ENCODE data around the gene SOD1.
"Not testable (repeated sequence)": the region's sequence is repeated elsewhere in the genome, so short reads cannot be mapped to it uniquely, and the experiment has no call there.

SOD1 gene

GRCh38 chr21:31654821-31655580, 4.5 kb upstream of the SOD1 start:
- not testable (repeated sequence) for DNase-seq (ENCODE audit: low read depth in 3 of 3)

- no peak for DNase-seq (ENCODE audit: low read depth in 3 of 3)
Measured at GRCh38 chr21:31656199-31657095, 3.0 kb upstream of the SOD1 start.

GRCh38 chr21:31658053-31658452, 1.4 kb upstream of the SOD1 start:
- no peak for DNase-seq (ENCODE audit: low read depth in 3 of 3)

GRCh38 chr21:31659286-31659535, 282 bp upstream of the SOD1 start:
- no peak for DNase-seq (ENCODE audit: low read depth in 3 of 3)

GRCh38 chr21:31660259-31660565, 719 bp downstream of the SOD1 start:
- DNase-seq (ENCODE audit: low read depth in 3 of 3): no peak

GRCh38 chr21:31660591-31660990, 1.1 kb downstream of the SOD1 start:
- DNase-seq (ENCODE audit: low read depth in 3 of 3): no peak

GRCh38 chr21:31663584-31664249, 4.2 kb downstream of the SOD1 start:
- no peak for DNase-seq (ENCODE audit: low read depth in 3 of 3)

GRCh38 chr21:31665397-31665796, 5.9 kb downstream of the SOD1 start:
- DNase-seq (ENCODE audit: low read depth in 3 of 3): no peak

- DNase-seq (ENCODE audit: low read depth in 3 of 3): not testable (repeated sequence)
Measured at GRCh38 chr21:31665869-31666268, 6.4 kb downstream of the SOD1 start.

GRCh38 chr21:31666445-31667010, 7.0 kb downstream of the SOD1 start:
- no peak for DNase-seq (ENCODE audit: low read depth in 3 of 3)

GRCh38 chr21:31667132-31667531, 7.6 kb downstream of the SOD1 start:
- DNase-seq (ENCODE audit: low read depth in 3 of 3): no peak

- no peak for DNase-seq (ENCODE audit: low read depth in 3 of 3)
Measured at GRCh38 chr21:31667639-31668038, 8.1 kb downstream of the SOD1 start.

- DNase-seq (ENCODE audit: low read depth in 3 of 3): no peak
Measured at GRCh38 chr21:31668651-31669491, 9.4 kb downstream of the SOD1 start.

- DNase-seq (ENCODE audit: low read depth in 3 of 3): no peak
Measured at GRCh38 chr21:31670070-31670469, 10.6 kb downstream of the SOD1 start.

GRCh38 chr21:31671146-31671716, 11.7 kb downstream of the SOD1 start:
- no peak for DNase-seq (ENCODE audit: low read depth in 3 of 3)

GRCh38 chr21:31671931-31672330, 12.4 kb downstream of the SOD1 start:
- no peak for DNase-seq (ENCODE audit: low read depth in 3 of 3)

- DNase-seq (ENCODE audit: low read depth in 3 of 3): no peak
Measured at GRCh38 chr21:31673321-31673912, 13.9 kb downstream of the SOD1 start.

GRCh38 chr21:31675318-31675717, 15.8 kb downstream of the SOD1 start:
- DNase-seq (ENCODE audit: low read depth in 3 of 3): no peak

- no peak for DNase-seq (ENCODE audit: low read depth in 3 of 3)
Measured at GRCh38 chr21:31675960-31676359, 16.5 kb downstream of the SOD1 start.

- DNase-seq (ENCODE audit: low read depth in 3 of 3): no peak
Measured at GRCh38 chr21:31677047-31677446, 17.6 kb downstream of the SOD1 start.

- DNase-seq (ENCODE audit: low read depth in 3 of 3): no peak
Measured at GRCh38 chr21:31678478-31678877, 19.0 kb downstream of the SOD1 start.

Data from stimulated activated CD4-positive, alpha-beta T cell treated with anti-CD3 and anti-CD28 coated beads, TNF-alpha, amount 100 ng/mL, for 4 hours (primary cell).